Measurements from ENCODE around the gene CDH4.
"Not testable (repeated sequence)": the region's sequence is repeated elsewhere in the genome, so short reads cannot be mapped to it uniquely, and the experiment has no call there.

The CDH4 gene

DNA sequence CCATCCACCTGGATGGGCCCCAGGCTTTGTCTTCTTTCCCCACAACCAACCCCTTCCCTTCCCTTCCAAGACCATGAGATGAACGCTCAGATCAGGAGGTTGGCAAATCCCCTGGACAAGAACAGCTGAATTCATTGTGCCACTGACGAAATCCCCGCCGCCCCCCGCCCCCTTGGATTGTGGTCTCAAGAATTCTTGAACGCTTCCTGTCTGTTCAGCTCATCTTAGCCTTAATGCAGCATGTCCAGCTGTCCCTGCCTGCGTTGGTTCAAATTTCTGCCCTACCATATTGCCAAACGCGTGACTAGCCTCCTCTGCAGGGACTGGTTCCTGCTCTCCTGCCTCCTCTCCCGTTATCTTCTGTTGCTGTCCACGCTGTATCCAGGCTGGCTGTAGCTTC is 133.2 kb downstream of the CDH4 start:
- DNase-seq (ENCODE audit: low read depth in 2 of 2) = no peak

DNA sequence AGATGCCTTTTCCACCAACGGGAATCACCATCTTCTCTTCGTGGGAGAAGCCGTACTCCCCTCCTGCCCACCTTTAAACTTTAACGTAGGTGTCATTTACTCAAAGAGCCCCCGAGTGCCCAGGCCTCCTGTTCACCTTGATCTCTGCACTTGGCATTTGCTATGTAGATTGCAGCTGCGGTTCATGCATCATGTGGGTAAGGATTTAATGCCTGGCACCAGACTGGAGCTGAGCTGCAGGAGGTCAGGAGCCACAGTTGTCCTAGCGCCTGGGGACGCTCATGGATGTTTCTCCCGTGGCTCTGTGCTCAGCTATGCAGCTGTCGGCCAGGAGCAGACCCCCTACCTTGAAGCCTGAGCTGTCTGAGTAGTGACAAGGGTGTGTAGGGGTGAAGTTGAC is 133.7 kb downstream of the CDH4 start:
- no peak for DNase-seq (ENCODE audit: low read depth in 2 of 2)

GRCh38 chr20:61387204-61387953 is 135.3 kb downstream of the CDH4 start:
- DNase-seq (ENCODE audit: low read depth in 2 of 2) = no peak

DNA sequence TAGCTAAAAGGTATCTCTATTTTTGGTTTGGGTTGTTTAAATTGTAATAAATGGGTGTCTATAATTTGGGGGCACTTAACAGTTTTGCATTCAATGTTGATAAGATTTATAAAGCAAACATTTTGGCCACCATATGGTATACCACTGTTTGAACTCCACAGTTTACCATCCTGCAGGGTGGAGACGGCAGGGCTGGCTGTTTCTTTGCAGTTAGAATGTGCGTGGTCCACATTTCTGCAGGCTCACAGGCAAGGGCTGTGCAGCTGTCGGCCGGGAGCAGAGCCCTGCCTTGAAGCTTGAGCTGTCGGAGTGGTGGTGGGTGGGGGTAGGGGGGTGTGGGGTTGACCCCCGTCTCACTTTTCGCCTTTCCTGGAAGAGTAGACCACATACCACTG is 135.9 kb downstream of the CDH4 start:
- DNase-seq (ENCODE audit: low read depth in 2 of 2) = no peak

- DNase-seq (ENCODE audit: low read depth in 2 of 2) = no peak
These were observed 137.0 kb downstream of the CDH4 start for GRCh38 chr20:61389077-61389476.

GRCh38 chr20:61391185-61391584 is 139.1 kb downstream of the CDH4 start:
- DNase-seq (ENCODE audit: low read depth in 2 of 2) = no peak

GRCh38 chr20:61391812-61392520 is 139.9 kb downstream of the CDH4 start:
- DNase-seq (ENCODE audit: low read depth in 2 of 2) = no peak

DNA sequence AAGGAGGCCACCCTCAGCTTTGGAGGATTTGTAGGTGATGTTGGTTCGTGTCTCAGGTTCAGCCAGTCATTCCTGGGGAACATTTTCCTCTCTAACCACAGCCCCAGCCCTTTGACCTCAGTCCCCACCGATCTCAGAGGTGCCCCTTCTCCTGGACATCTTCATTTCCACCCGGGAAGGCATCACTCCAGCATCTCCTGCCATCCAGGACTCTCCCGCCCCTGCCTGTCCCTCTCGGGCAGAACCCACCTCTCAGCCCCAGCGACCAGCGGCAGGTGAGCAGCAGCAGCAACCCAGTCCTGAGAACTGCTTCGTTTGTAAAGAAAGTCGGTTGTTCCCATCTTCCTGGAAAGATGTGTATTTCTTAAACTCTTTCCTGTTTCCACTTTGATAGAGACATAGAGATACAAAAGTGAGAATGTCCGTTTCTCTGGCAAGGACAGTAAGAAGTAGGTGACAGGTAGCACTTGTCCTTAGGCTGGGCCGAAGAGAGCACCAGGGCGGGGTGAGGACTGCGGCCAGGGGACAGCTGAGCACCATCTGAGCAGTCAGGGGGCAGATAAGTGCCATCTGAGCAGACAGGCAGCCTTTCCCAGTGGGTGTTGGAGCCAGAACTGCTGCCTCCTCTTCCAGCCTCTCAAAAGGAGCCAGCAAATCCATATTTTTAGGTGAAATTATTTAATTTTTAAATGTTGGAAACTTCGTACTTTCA is 142.2 kb downstream of the CDH4 start:
- DNase-seq (ENCODE audit: low read depth in 2 of 2) = no peak

GRCh38 chr20:61396262-61396848 is 144.3 kb downstream of the CDH4 start:
- DNase-seq (ENCODE audit: low read depth in 2 of 2) = no peak

DNA sequence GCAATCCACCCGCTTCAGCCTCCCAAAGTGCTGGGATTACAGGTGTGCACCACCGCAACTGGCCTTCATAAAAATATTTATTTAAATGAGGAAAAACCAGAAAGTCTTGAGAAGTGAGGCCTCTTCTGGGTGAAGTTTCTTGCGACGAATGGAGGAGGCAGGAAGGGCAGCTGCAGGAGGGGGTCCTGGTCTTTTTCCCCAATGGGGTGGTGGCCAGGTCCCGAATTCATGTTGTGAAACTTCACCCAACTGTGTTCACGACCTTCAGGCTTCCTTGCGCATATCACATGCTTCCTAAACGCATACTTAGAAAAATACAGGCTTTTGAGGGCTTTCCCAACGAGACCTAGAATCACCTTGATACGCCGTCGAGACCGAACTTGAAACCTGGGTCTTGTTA is 145.1 kb downstream of the CDH4 start:
- DNase-seq (ENCODE audit: low read depth in 2 of 2) = no peak

DNA sequence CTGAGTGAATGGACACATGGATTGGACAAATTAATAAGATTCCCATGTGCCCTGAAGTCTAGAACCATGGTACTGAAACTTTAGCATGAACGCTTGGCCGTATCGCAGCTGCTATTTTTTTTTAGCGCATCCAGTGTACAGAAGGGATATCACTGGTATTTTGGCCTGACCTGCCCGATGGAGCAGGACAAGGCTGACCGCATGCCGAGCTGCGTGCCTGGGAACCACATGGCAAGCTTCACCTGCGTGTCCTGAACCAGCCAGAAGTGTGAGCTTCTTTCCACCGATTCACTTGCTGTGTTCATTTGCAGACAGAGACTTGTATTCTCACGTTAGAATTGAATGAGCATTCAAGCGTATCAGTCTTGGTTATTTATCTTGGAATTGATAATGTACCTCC is 145.7 kb downstream of the CDH4 start:
- DNase-seq (ENCODE audit: low read depth in 2 of 2) = no peak

- no peak for DNase-seq (ENCODE audit: low read depth in 2 of 2)
These were observed 147.4 kb downstream of the CDH4 start for GRCh38 chr20:61399433-61399832.

DNA sequence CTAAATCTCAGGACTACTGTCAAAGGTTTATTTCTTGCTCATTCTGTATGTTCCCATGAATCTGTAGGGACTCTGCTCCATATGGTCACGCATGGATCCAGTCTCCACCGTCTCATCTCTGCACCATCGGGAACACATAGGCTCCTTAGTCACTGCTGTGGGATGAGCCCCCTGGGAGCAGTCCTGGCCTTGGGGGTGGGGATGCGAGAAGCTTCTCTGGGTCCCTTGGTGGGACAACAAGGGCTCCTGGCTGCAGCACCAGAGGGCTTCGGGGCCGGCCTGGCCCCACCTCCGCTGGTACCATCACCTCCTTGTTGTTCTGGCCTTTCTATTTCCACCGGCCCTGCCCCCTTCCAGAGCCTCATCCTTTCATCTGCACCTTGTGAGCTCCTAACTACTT is 148.4 kb downstream of the CDH4 start:
- DNase-seq (ENCODE audit: low read depth in 2 of 2) = no peak

GRCh38 chr20:61404303-61404702 is 152.2 kb downstream of the CDH4 start:
- DNase-seq (ENCODE audit: low read depth in 2 of 2) = no peak

- DNase-seq (ENCODE audit: low read depth in 2 of 2) = no peak
These were observed 152.9 kb downstream of the CDH4 start for GRCh38 chr20:61405007-61405406.

DNA sequence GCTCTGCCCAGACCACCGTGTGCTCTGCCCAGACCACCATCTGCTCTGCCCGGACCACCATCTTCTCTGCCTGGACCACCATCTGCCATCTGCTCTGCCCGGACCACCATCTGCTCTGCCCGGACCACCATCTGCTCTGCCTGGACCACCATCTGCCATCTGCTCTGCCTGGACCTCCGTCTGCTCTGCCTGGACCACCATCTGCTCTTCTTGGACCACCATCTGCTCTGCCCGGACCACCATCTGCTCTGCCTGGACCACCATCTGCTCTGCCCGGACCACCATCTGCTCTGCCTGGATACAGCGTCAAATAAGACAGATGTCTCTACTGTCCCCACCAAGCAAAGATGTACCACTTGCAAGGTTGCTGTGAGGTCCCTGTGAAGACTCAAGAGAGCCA is 154.7 kb downstream of the CDH4 start:
- DNase-seq (ENCODE audit: low read depth in 2 of 2) = not testable (repeated sequence)

GRCh38 chr20:61407561-61407960 is 155.5 kb downstream of the CDH4 start:
- DNase-seq (ENCODE audit: low read depth in 2 of 2) = no peak

DNA sequence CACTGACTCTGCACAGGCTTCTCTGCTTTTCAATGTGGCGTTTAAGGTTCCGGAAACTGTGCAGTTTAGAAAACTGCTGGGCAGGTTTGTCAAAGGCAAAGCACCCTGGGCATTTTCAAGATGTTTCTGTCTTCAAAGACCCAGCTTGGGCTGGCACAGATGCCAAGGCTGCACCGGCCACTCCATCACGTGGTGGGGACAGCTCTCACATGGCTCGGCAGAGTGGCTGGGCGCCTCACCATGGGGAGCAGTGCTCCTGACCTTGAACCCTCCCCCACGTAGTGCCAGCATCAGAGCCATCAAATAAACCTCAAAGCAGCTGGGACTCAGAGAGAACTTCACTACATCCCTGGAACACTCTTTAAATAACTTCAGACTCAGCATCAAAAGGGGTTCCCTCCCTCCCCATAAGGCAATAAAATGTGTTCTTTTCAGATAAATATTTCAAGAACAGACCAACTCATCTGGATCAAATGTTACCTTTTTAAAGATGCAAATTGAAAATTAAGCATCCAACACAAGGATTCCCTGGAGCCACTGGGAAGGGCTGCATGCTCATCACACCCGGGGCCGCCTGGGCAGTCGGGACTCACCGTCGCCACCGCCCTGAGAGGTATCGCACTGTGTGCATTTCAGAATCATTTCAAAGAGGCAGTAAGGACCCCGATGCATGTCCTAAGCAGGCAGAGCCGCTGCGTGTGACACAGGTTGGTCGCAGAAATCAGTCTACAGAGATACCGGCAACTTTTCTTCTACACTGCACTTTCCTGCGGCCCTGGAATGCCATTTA is 157.1 kb downstream of the CDH4 start:
- DNase-seq (ENCODE audit: low read depth in 2 of 2) = no peak

DNA sequence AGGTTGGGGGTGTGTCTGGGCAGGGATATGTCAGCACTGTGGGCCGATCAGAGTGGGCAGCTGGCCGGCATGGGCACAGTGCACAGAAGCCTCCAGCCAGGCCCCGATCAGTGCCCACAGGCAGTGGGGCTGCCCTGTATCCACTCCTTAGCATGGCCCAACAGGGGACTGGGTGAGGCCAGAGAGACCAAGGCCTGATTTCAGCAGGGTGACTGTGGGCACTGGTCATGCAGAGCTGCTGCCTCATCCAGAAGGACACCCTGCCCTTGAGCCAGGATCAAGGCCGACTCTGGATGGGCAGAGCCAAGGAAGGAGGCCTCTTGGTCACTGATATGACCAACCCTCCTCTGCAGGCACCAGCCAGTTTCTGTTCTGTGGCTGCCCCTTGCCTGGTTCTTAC is 159.7 kb downstream of the CDH4 start:
- DNase-seq (ENCODE audit: low read depth in 2 of 2) = no peak

DNA sequence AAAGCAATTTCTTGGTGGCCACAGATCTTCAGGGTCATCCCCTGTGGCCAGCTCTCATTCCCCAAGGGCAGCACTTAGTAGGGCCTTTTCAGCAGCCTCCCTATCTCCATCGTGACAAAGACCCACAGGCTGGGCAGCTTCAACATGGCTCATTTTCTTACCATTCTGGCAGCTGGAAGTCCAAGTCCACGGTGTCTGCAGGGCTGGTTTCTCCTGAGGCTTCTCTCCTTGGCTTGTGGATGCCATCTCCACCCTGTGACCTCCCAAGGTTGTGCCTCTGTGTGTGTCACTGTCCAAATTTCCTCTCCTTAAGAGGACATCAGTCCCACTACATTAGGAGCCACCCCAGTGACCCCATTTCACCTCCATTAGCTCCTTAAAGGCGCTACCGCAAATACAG is 161.7 kb downstream of the CDH4 start:
- no peak for DNase-seq (ENCODE audit: low read depth in 2 of 2)

- no peak for DNase-seq (ENCODE audit: low read depth in 2 of 2)
These were observed 162.5 kb downstream of the CDH4 start for GRCh38 chr20:61414455-61414991.
